Rectal smooth muscle tissue (tissue), 1 donor: ENCODE measurements around the gene E2F4.
A peak's percentile ranks its signal among the peaks of the same experiment; 100 is the strongest.

Experiments used
- H3K27ac ChIP-seq: one replicate; pipeline ENCODE4 v1.7.0; 2013; ENCODE audit warnings: low read depth, low read length, inconsistent platforms
- H3K27me3 ChIP-seq: one replicate; pipeline ENCODE4 v1.7.0; 2013; ENCODE audit warnings: low read length; ENCODE audit not compliant: control insufficient read depth, insufficient read depth
- H3K36me3 ChIP-seq: one replicate; pipeline ENCODE4 v1.7.0; 2013; ENCODE audit warnings: low read length; ENCODE audit not compliant: control insufficient read depth, insufficient read depth
- H3K4me1 ChIP-seq: one replicate; pipeline ENCODE4 v1.7.0; 2013; ENCODE audit warnings: low read length; ENCODE audit not compliant: control insufficient read depth, insufficient read depth
- H3K4me3 ChIP-seq: one replicate; pipeline ENCODE4 v1.7.0; 2013; ENCODE audit warnings: low read length
- H3K9ac ChIP-seq: one replicate; pipeline ENCODE4 v1.7.0; 2013; ENCODE audit warnings: low read length

The E2F4 gene

DNA sequence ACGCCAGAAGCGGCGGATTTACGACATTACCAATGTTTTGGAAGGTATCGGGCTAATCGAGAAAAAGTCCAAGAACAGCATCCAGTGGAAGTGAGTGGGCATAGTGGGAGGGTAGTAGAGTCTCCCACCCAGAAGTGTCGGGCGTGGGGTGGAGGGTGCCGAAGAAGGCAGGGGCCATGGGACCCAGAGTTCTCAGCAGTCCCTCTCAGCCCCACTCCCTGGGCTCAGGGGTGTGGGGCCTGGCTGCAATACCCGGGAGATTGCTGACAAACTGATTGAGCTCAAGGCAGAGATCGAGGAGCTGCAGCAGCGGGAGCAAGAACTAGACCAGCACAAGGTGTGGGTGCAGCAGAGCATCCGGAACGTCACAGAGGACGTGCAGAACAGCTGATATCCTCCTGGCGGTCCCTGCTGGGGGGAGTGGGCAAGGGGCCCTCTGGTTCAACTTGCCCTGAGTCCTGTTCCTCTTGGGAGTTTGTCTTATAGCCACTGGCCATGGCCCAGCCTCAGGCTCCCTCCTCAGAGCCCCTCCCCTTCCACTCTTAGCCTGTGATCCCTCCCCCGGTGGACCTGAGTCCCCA, 916 bp downstream of the E2F4 start:
- Histone ChIP-seq H3K36me3 (peaks cover 30% of the 10 kb centered on the region), H3K9ac (peak overlapping the region; percentile 95), H3K4me3 (peak overlapping the region; percentile 97), H3K27ac (no peak overlapping the region), H3K27me3 (no peaks in the 10 kb centered on the region), H3K4me1 (peaks cover 12% of the 10 kb centered on the region)

- H3K36me3 ChIP-seq = peaks cover 34% of the 10 kb centered on the region
- H3K9ac ChIP-seq = peak overlapping the region; percentile 95
- peaks cover 12% of the 10 kb centered on the region for H3K4me1 ChIP-seq
- peak overlapping the region; percentile 97 for H3K4me3 ChIP-seq
- H3K27ac ChIP-seq = no peak overlapping the region
- H3K27me3 ChIP-seq = no peaks in the 10 kb centered on the region
These were observed 1.6 kb downstream of the E2F4 start for GRCh38 chr16:67193536-67193935.

DNA sequence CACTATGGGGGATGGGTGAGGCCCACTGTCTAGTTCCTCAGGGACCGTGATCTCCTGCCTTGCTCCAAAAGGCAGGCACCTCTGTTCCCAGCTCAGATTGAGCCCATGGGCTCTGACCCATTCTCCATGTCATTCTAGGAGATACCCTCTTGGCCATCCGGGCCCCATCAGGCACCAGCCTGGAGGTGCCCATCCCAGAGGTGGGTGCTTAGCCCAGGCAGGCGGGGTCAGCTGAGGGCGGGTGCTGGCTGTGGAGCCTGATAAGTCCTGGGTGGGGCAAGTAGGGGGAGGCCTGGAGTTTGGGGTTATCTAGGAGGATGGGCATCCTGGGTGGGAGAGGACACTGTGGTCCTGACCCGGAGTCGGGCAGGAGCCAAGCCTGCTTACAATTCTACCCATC, 2.3 kb downstream of the E2F4 start:
- H3K27ac ChIP-seq = no peak overlapping the region
- peaks cover 12% of the 10 kb centered on the region for H3K4me1 ChIP-seq
- H3K36me3 ChIP-seq = peaks cover 34% of the 10 kb centered on the region
- H3K27me3 ChIP-seq = no peaks in the 10 kb centered on the region
- no peak overlapping the region for H3K4me3 ChIP-seq
- no peak overlapping the region for H3K9ac ChIP-seq

- H3K27me3 ChIP-seq = no peaks in the 10 kb centered on the region
- H3K4me3 ChIP-seq = no peak overlapping the region
- peaks cover 12% of the 10 kb centered on the region for H3K4me1 ChIP-seq
- H3K9ac ChIP-seq = no peak overlapping the region
- H3K27ac ChIP-seq = no peak overlapping the region
- peaks cover 34% of the 10 kb centered on the region for H3K36me3 ChIP-seq
These were observed 3.7 kb downstream of the E2F4 start for GRCh38 chr16:67195676-67196075.

- no peak overlapping the region for H3K27ac ChIP-seq
- no peak overlapping the region for H3K9ac ChIP-seq
- no peaks in the 10 kb centered on the region for H3K27me3 ChIP-seq
- peaks cover 12% of the 10 kb centered on the region for H3K4me1 ChIP-seq
- H3K4me3 ChIP-seq = no peak overlapping the region
- H3K36me3 ChIP-seq = peaks cover 36% of the 10 kb centered on the region
These were observed 4.9 kb downstream of the E2F4 start for GRCh38 chr16:67196881-67197280.

DNA sequence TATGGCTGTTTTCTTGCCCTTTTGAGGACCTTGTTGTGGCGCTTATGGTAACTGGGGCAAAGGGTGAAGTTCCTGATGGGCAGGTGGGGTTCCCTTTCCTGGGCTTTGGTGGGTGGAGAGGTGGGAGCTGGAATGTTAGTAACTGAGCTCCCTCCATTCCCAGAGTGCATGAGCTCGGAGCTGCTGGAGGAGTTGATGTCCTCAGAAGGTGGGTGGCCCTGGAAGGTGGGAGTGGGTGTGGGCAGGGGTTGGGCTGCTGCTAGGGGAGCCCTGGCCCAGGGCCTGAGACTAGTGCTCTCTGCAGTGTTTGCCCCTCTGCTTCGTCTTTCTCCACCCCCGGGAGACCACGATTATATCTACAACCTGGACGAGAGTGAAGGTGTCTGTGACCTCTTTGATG, 5.7 kb downstream of the E2F4 start:
- Histone ChIP-seq H3K36me3 (peaks cover 42% of the 10 kb centered on the region), H3K9ac (no peak overlapping the region), H3K27me3 (no peaks in the 10 kb centered on the region), H3K4me1 (peaks cover 9% of the 10 kb centered on the region), H3K4me3 (no peak overlapping the region), H3K27ac (no peak overlapping the region)

DNA sequence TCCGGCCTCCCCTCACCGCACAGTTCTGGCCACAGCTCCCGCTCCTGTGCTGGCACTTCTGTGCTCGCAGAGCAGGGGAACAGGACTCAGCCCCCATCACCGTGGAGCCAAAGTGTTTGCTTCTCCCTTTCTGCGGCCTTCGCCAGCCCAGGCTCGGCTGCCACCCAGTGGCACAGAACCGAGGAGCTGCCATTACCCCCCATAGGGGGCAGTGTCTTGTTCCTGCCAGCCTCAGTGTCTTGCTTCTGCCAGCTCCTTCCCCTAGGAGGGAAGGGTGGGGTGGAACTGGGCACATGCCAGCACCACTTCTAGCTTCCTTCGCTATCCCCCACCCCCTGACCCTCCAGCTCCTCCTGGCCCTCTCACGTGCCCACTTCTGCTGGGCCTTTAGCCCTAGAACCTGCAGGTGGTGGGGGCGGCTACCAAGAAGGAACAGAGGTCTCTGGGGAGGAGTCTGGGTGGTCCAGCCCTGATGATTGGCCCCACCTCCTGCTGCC, 6.3 kb downstream of the E2F4 start:
- peaks cover 46% of the 10 kb centered on the region for H3K36me3 ChIP-seq
- no peak overlapping the region for H3K9ac ChIP-seq
- no peaks in the 10 kb centered on the region for H3K27me3 ChIP-seq
- H3K4me3 ChIP-seq = no peak overlapping the region
- H3K4me1 ChIP-seq = peaks cover 3% of the 10 kb centered on the region
- no peak overlapping the region for H3K27ac ChIP-seq

DNA sequence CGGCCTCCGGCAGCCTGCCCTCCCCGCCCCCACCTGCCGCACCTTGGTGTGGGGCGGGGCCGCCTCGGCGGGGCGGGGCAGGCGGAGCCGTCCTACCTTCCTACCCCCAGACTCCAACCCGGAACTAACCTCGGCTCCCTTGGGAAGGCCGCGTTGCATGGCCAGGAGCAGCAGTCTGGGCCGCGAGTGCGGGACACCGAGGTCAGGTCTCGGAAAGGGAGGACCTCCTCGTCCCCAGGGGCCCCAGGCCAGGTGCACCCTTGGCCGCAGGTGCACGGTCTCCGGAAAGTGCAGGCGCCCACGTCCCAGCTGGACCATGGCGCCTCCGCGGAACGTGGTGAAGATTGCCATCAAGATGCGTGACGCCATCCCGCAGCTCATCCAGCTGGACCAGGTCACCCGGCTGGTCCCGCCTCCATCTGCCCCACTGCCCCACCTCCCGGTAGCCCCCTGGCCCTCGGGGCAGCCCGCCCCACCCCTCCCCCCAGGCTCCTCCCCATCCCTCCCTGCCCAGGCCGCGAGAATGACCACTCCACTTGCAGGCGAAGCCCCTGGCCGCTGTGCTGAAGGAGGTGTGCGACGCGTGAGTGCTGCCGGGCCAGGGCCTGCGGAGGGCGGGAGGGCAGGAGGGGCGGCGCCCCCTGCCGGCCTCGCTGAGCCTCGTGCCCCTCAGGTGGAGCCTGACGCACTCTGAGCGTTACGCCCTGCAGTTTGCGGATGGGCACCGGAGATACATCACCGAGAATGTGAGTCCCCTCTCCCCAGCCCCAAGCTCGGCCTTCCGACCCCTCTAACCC, 7.3 kb downstream of the E2F4 start, which contains the start of gene ELMO3:
Gene ELMO3 (plus strand): TSS at position 121 of the 797 bp plus-strand sequence. CDS start 196 bp downstream, at position 317.
- peak within 1 kb of the TSS; percentile 45 for H3K9ac ChIP-seq
- peak within 1 kb of the TSS; percentile 64 for H3K4me3 ChIP-seq
- no peaks in the 10 kb centered on the region for H3K27me3 ChIP-seq
- H3K27ac ChIP-seq = no peak within 1 kb of the TSS
- peaks cover 46% of the 10 kb centered on the region for H3K36me3 ChIP-seq
- H3K4me1 ChIP-seq = no peaks in the 10 kb centered on the region

GRCh38 chr16:67199808-67200198, 7.8 kb downstream of the E2F4 start:
- peaks cover 42% of the 10 kb centered on the region for H3K36me3 ChIP-seq
- H3K9ac ChIP-seq = no peak overlapping the region
- H3K27ac ChIP-seq = no peak overlapping the region

DNA sequence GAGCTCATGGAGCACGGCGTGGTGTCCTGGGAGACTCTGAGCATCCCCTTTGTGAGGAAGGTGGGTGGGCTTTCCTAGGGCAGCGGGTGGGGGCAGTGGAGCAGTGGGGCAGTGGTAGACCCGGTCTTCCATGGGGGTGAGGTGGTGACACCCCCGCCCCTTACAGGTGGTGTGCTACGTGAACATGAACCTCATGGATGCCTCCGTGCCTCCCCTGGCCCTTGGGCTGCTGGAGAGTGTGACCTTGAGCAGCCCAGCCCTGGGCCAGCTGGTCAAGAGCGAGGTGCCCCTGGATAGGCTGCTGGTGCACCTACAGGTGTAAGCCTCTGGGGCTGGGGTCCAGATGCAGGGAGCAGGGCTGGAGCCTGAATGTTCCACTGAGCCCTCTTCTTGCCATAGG, 8.5 kb downstream of the E2F4 start:
- Histone ChIP-seq H3K9ac (no peak overlapping the region), H3K27ac (no peak overlapping the region), H3K4me3 (no peak overlapping the region), H3K36me3 (peaks cover 37% of the 10 kb centered on the region), H3K4me1 (no peaks in the 10 kb centered on the region), H3K27me3 (no peaks in the 10 kb centered on the region)

More at GRCh38 chr16:67199808-67200198, 7.8 kb downstream of the E2F4 start:
- Histone ChIP-seq H3K4me1 (no peaks in the 10 kb centered on the region), H3K27me3 (no peaks in the 10 kb centered on the region), H3K4me3 (peak overlapping the region; percentile 51)

DNA sequence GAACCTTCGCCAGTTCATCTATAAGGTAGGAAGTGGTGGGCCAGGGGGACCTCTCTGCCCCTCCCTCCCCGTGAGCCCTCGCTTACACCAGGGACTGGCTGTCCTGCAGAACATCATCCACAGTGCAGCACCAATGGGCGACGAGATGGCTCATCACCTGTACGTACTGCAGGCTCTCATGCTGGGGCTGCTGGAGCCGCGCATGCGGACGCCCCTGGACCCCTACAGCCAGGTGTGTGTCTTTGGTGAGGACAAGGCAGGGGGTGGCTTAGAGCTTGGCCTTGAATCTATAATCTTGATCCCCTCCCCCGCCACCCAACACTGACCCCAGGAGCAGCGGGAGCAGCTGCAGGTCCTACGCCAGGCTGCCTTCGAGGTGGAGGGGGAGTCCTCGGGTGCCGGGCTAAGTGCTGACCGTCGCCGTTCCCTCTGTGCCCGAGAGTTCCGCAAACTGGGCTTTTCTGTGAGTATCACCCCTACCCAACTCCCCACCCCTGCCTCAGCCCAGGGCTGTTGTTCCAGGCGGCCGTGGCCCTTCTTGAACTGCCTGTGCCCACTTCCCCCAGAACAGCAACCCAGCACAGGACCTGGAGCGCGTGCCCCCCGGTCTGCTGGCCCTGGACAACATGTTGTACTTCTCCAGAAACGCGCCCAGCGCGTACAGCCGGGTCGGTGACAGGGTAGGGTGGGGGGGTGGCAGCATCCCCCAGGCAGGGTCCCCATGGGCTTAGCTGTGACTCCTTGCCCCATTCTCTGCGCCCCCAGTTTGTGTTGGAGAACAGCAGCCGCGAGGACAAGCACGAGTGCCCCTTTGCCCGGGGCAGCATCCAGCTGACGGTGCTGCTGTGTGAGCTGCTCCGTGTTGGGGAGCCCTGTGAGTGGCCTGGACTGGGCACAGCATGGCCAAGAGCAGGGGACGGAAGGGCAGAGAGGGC, 9.7 kb downstream of the E2F4 start:
- peaks cover 28% of the 10 kb centered on the region for H3K36me3 ChIP-seq

DNA sequence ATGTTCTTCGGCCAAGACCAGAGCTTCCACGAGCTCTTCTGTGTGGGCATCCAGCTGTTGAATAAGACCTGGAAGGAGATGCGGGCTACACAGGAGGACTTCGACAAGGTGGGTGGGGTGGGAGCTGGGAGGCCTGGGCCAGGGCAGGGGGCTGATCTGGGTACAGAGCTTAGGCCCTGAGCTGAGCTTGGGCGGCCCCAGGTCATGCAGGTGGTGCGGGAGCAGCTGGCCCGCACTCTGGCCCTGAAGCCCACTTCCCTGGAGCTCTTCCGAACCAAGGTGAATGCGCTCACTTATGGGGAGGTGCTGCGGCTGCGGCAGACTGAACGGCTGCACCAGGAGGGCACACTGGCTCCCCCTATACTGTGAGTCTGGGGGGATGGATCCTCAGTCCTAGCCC, 10.5 kb downstream of the E2F4 start:
- Histone ChIP-seq H3K4me1 (no peaks in the 10 kb centered on the region), H3K27ac (no peak overlapping the region), H3K4me3 (no peak overlapping the region), H3K27me3 (no peaks in the 10 kb centered on the region), H3K9ac (no peak overlapping the region), H3K36me3 (peaks cover 20% of the 10 kb centered on the region)

More for the DNA sequence above, 9.7 kb downstream of the E2F4 start:
- Histone ChIP-seq H3K27me3 (no peaks in the 10 kb centered on the region), H3K4me1 (no peaks in the 10 kb centered on the region), H3K4me3 (no peak overlapping the region), H3K27ac (no peak overlapping the region), H3K9ac (no peak overlapping the region)
